GM18867 (cell line): ENCODE results near the gene ELP2.
A peak's percentile ranks its signal among the peaks of the same experiment; 100 is the strongest.
"Not testable (repeated sequence)": the region's sequence is repeated elsewhere in the genome, so short reads cannot be mapped to it uniquely, and the experiment has no call there.

Source experiments
- ATAC-seq: cut with Tn5 transposase; IDR thresholded peaks from one replicate; pipeline ENCODE4 v1.9.1; 2021; ENCODE audit warnings: mild to moderate bottlenecking, moderate library complexity; ENCODE audit not compliant: unreplicated experiment

Gene ELP2

GRCh38 chr18:36187193-36187825, 57.6 kb downstream of the ELP2 start, which contains the start of gene MOCOS:
TSS of gene MOCOS (plus strand) at chr18:36187497. CDS start at chr18:36187540, 43 bp downstream.
- peak; percentile 84 for ATAC-seq

GRCh38 chr18:36187826-36188721, 58.4 kb downstream of the ELP2 start:
- no peak for ATAC-seq

- ATAC-seq = no peak
Measured at GRCh38 chr18:36188916-36189315, 59.2 kb downstream of the ELP2 start.

GRCh38 chr18:36189486-36189885, 59.8 kb downstream of the ELP2 start:
- ATAC-seq = no peak

- no peak for ATAC-seq
Measured at GRCh38 chr18:36191286-36191685, 61.6 kb downstream of the ELP2 start.

- ATAC-seq = no peak
Measured at GRCh38 chr18:36191711-36192110, 62.0 kb downstream of the ELP2 start.

- ATAC-seq = no peak
Measured at GRCh38 chr18:36194600-36195315, 65.1 kb downstream of the ELP2 start.

- ATAC-seq = no peak
Measured at GRCh38 chr18:36195427-36196122, 65.9 kb downstream of the ELP2 start.

GRCh38 chr18:36196238-36196995, 66.7 kb downstream of the ELP2 start:
- no peak for ATAC-seq

- ATAC-seq = no peak
Measured at GRCh38 chr18:36197511-36198166, 67.9 kb downstream of the ELP2 start.

- no peak for ATAC-seq
Measured at GRCh38 chr18:36199691-36200295, 70.1 kb downstream of the ELP2 start.

- ATAC-seq = no peak
Measured at GRCh38 chr18:36200354-36200771, 70.7 kb downstream of the ELP2 start.

GRCh38 chr18:36201765-36202164, 72.1 kb downstream of the ELP2 start:
- ATAC-seq = no peak

GRCh38 chr18:36203360-36203895, 73.7 kb downstream of the ELP2 start:
- no peak for ATAC-seq

- no peak for ATAC-seq
Measured at GRCh38 chr18:36205166-36205565, 75.5 kb downstream of the ELP2 start.

- no peak for ATAC-seq
Measured at GRCh38 chr18:36207303-36207702, 77.6 kb downstream of the ELP2 start.

- ATAC-seq = not testable (repeated sequence)
Measured at GRCh38 chr18:36207969-36208368, 78.3 kb downstream of the ELP2 start.

GRCh38 chr18:36211612-36212065, 81.9 kb downstream of the ELP2 start:
- no peak for ATAC-seq
